Hepatocyte (in vitro differentiated cells): Measurements from ENCODE around the gene KRAS. TPM values are rescaled to one million over a fixed set of nuclear protein-coding genes. Genes with fewer than 3 reads are reported as not detected.

ENCODE experiments used
- DNase-seq: peaks from one replicate; pipeline ENCODE4 v3.0.0-alpha.2; 2016; ENCODE audit warnings: low spot score
- H2AFZ ChIP-seq: fragments of 200-600 bp; sonication (generic); 2 replicates; pipeline ENCODE4 v1.6.0; 2016; ENCODE audit warnings: antibody characterized with exemption, mild to moderate bottlenecking
- H3K27ac ChIP-seq: fragments of 200-600 bp; sonication (generic); 2 replicates; pipeline ENCODE4 v1.5.1; 2016; ENCODE audit warnings: mild to moderate bottlenecking
- H3K27me3 ChIP-seq: fragments of 200-600 bp; sonication (generic); 2 replicates; pipeline ENCODE4 v1.6.1; 2016
- H3K36me3 ChIP-seq: fragments of 200-600 bp; sonication (generic); replicated peaks from 2 replicates; pipeline ENCODE4 v1.5.1; 2016; ENCODE audit warnings: low read depth; ENCODE audit not compliant: insufficient read depth
- H3K4me1 ChIP-seq: fragments of 200-600 bp; sonication (generic); 2 replicates; pipeline ENCODE4 v1.5.1; 2016; ENCODE audit warnings: mild to moderate bottlenecking, moderate library complexity; ENCODE audit not compliant: insufficient read depth
- H3K4me2 ChIP-seq: fragments of 200-600 bp; sonication (generic); 2 replicates; pipeline ENCODE4 v1.6.0; 2016
- H3K4me3 ChIP-seq: fragments of 200-600 bp; sonication (generic); 2 replicates; pipeline ENCODE4 v1.5.1; 2016; ENCODE audit warnings: mild to moderate bottlenecking
- H3K79me2 ChIP-seq: fragments of 200-600 bp; sonication (generic); 2 replicates; pipeline ENCODE4 v1.6.0; 2017; ENCODE audit warnings: mild to moderate bottlenecking
- H3K9me2 ChIP-seq: fragments of 200-600 bp; sonication (generic); replicated peaks from 2 replicates; pipeline ENCODE4 v1.6.0; 2017; ENCODE audit warnings: mild to moderate bottlenecking; ENCODE audit not compliant: insufficient read depth
- H3K9me3 ChIP-seq: fragments of 200-600 bp; sonication (generic); 2 replicates; pipeline ENCODE4 v1.5.1; 2016; ENCODE audit warnings: low read depth, mild to moderate bottlenecking
- H4K20me1 ChIP-seq: fragments of 200-600 bp; sonication (generic); 2 replicates; pipeline ENCODE4 v1.6.0; 2016; ENCODE audit warnings: mild to moderate bottlenecking; ENCODE audit not compliant: insufficient read depth, poor library complexity, severe bottlenecking
- EZH2 ChIP-seq: fragments of 200-600 bp; sonication (generic); IDR thresholded peaks from 2 replicates; pipeline ENCODE4 v1.6.1; 2016; ENCODE audit warnings: antibody characterized with exemption, mild to moderate bottlenecking, borderline replicate concordance
- EZH2phosphoT487 ChIP-seq: fragments of 200-600 bp; sonication (generic); IDR thresholded peaks from one replicate; pipeline ENCODE4 v1.6.1; 2018; ENCODE audit warnings: antibody characterized with exemption, mild to moderate bottlenecking, low read depth, moderate library complexity; ENCODE audit not compliant: unreplicated experiment, severe bottlenecking
- WGBS: methylation state at CpG from one replicate; pipeline ENCODE4 v1.1.6; 2016; ENCODE audit warnings: low lambda C conversion rate; ENCODE audit errors: missing lambda C conversion rate; 5-methylcytosine and 5-hydroxymethylcytosine counted together
- polyA plus RNA-seq: library from polyadenylated mRNA; unstranded; fragments of >200 nt; fragmentation: Nextera tagmentation; extraction: Ambion mirVana; gene quantifications from 2 replicates; pipeline ENCODE4 v1.2.1, GENCODE V29; 2016
- total RNA-seq: library from RNA; depleted of rRNA; stranded (reverse); fragments of >200 nt; gene quantifications from 2 replicates; pipeline ENCODE4 v1.2.3, GENCODE V29; 2014
- TF ChIP-seq, protein P1 (sequence below): fragments of 200-600 bp; sonication (generic); IDR thresholded peaks from 2 replicates; pipeline ENCODE4 v1.5.1; 2016; ENCODE audit warnings: antibody characterized with exemption, mild to moderate bottlenecking; ENCODE audit not compliant: poor library complexity

The KRAS gene
- total and polyA plus RNA-seq, 2 experiments from 2014 or later, result 42.5 to 43.6 TPM

GRCh38 chr12:25262389-25263074, 11.8 kb upstream of the KRAS start:
- peaks cover 5% of the 10 kb centered on the region for H3K4me1 ChIP-seq
- no peak overlapping the region for H2AFZ ChIP-seq
- H3K27ac ChIP-seq, result no peak overlapping the region
- no peaks in the 10 kb centered on the region for H4K20me1 ChIP-seq
- H3K4me2 ChIP-seq, result no peak overlapping the region
- TF ChIP-seq EZH2phosphoT487, result no peak
- no peaks in the 10 kb centered on the region for H3K27me3 ChIP-seq
- H3K36me3 ChIP-seq, result no peaks in the 10 kb centered on the region
- no peaks in the 10 kb centered on the region for H3K9me3 ChIP-seq
- DNase-seq, result no peak
- H3K4me3 ChIP-seq, result no peak overlapping the region
- H3K9me2 ChIP-seq, result no peaks in the 10 kb centered on the region
- WGBS, result 85% methylated on average over 1 of the region's 1 CpG
- H3K79me2 ChIP-seq, result no peaks in the 10 kb centered on the region

GRCh38 chr12:25257590-25258324, 7.0 kb upstream of the KRAS start:
- Histone ChIP-seq H3K4me2 (no peak overlapping the region), H3K4me1 (peaks cover 35% of the 10 kb centered on the region), H4K20me1 (no peaks in the 10 kb centered on the region), H3K9me3 (no peaks in the 10 kb centered on the region), H3K27ac (peak overlapping the region; percentile 66), H3K36me3 (no peaks in the 10 kb centered on the region), H3K27me3 (no peaks in the 10 kb centered on the region), H3K79me2 (no peaks in the 10 kb centered on the region), H2AFZ (no peak overlapping the region), H3K9me2 (no peaks in the 10 kb centered on the region), H3K4me3 (no peak overlapping the region)
- no peak for DNase-seq
- TF ChIP-seq, protein P1, sequence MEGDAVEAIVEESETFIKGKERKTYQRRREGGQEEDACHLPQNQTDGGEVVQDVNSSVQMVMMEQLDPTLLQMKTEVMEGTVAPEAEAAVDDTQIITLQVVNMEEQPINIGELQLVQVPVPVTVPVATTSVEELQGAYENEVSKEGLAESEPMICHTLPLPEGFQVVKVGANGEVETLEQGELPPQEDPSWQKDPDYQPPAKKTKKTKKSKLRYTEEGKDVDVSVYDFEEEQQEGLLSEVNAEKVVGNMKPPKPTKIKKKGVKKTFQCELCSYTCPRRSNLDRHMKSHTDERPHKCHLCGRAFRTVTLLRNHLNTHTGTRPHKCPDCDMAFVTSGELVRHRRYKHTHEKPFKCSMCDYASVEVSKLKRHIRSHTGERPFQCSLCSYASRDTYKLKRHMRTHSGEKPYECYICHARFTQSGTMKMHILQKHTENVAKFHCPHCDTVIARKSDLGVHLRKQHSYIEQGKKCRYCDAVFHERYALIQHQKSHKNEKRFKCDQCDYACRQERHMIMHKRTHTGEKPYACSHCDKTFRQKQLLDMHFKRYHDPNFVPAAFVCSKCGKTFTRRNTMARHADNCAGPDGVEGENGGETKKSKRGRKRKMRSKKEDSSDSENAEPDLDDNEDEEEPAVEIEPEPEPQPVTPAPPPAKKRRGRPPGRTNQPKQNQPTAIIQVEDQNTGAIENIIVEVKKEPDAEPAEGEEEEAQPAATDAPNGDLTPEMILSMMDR, result no peak
- TF ChIP-seq EZH2phosphoT487 (no peak), EZH2 (no peak)
- WGBS, result 78% methylated on average over 5 of the region's 5 CpGs

DNA sequence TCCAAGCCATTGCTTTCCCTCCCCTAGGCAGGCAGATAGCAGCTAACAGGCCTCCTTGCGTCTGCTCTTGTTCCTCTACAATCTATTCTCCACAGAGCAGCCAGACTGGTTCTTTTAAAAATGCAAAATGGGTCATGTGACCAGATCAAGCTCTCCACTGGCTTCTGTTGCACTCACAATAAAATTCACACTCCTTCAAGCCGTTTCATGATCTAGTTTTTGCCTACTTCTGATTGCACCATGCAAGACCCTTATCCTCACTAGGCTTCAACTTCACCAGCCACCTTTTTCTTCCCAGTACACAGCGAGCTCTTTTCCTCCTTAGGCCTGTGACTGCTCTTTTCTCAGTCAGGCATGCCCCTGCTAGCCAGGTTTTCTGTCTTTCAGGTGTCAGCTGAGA, 6.1 kb upstream of the KRAS start:
- Histone ChIP-seq H3K27me3 (no peaks in the 10 kb centered on the region), H4K20me1 (no peaks in the 10 kb centered on the region), H3K4me2 (peak overlapping the region; percentile 41), H3K27ac (peak overlapping the region; percentile 66), H3K36me3 (no peaks in the 10 kb centered on the region), H3K79me2 (no peaks in the 10 kb centered on the region), H3K4me3 (no peak overlapping the region), H3K9me3 (no peaks in the 10 kb centered on the region), H3K9me2 (no peaks in the 10 kb centered on the region), H3K4me1 (peaks cover 38% of the 10 kb centered on the region), H2AFZ (no peak overlapping the region)
- DNase-seq, result no peak
- TF ChIP-seq EZH2phosphoT487 (no peak), EZH2 (no peak)
- TF ChIP-seq, protein P1, result no peak
- WGBS, result 68% methylated on average over 3 of the region's 3 CpGs

- Histone ChIP-seq H3K4me2 (peak overlapping the region; percentile 55), H3K27ac (peak overlapping the region; percentile 66), H3K9me2 (no peaks in the 10 kb centered on the region), H2AFZ (no peak overlapping the region), H3K4me1 (peaks cover 42% of the 10 kb centered on the region), H3K27me3 (no peaks in the 10 kb centered on the region), H4K20me1 (no peaks in the 10 kb centered on the region), H3K79me2 (no peaks in the 10 kb centered on the region), H3K36me3 (no peaks in the 10 kb centered on the region), H3K4me3 (no peak overlapping the region), H3K9me3 (no peaks in the 10 kb centered on the region)
- no peak for TF ChIP-seq EZH2
- TF ChIP-seq, protein P1, result no peak
- no peak for TF ChIP-seq EZH2phosphoT487
- DNase-seq, result no peak
- WGBS, result 65% methylated on average over 5 of the region's 5 CpGs
Measured at GRCh38 chr12:25256005-25256404, 5.3 kb upstream of the KRAS start.
